ENCODE results near the gene CUX1. TPM values are rescaled to one million over a fixed set of nuclear protein-coding genes. Genes with fewer than 3 reads are reported as not detected.

The CUX1 gene
- total and polyA plus RNA-seq, 2 of the 13 experiments (the other 11 are each of a cell fraction or from before 2014, with no cell fraction given): 13.7 to 14.9 TPM

DNA sequence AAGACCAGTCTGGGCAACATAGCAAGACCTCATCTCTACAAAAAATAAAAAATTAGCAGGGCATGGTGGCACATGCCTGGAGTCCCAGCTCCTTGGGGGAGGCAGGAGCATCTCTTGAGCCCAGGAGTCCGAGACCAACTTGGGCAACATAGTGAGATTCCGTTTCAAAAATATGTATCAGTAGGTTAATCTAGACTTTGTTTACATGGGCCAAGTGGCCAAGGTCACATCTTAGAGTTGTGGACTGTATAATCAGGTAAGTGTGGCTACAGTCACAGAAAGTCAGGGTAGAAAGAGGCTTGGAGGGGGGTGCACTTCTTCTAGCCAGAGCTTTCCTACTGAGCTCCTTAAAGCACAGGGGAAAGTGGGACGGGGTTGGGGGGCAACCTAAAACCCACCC lies 174.4 kb downstream of the CUX1 start:
- ChIA-PET CTCF (ENCODE audit: low intra/inter-chr PET ratio, low total read pairs) (no interaction called here), POLR2A (interaction anchor here (0.6 kb wide), 1 partner anchor 227 kb away, joined by 3 read pairs; no protein-coding TSS in a partner anchor)
- BruUV-seq (replicated peaks): no TSS peak
- no peak overlapping the region for H3K9ac ChIP-seq (ENCODE audit: insufficient read depth, low read depth, low read length)
- 49% methylated on average over 3 of the region's 3 CpGs for WGBS (ENCODE audit: low lambda C conversion rate)
- no peak overlapping the region for H3K27ac ChIP-seq (ENCODE audit: extremely low read length, insufficient read depth, low read length)
- no peaks in the 10 kb centered on the region for H3K27me3 ChIP-seq (ENCODE audit: control insufficient read depth in 1 of 2, insufficient read depth in 2 of 2, low read length in 2 of 2)
- peak overlapping the region; percentile 1; the same call in 1 of the 2 replicates for H3K4me2 ChIP-seq (ENCODE audit: low read depth, low read length)
- H3K79me2 ChIP-seq (ENCODE audit: insufficient read depth, low read length): no peaks in the 10 kb centered on the region
- H3K4me1 ChIP-seq (ENCODE audit: insufficient read depth, low read length): peaks cover 14% of the 10 kb centered on the region
- peak; percentile 46 for ATAC-seq
- no peaks in the 10 kb centered on the region for H3K9me3 ChIP-seq (ENCODE audit: low read length)
- 0 out of 2 replicates have a peak, but pooled peaks cover 3% of the 10 kb centered on the region for H4K20me1 ChIP-seq (ENCODE audit: insufficient read depth, low read length)
- in situ Hi-C loops (cut with HindIII; ENCODE audit: extremely low pct_ligation_motif_present, low pct_unique_long_range_greater_than_20kb) (no loop called here), intact Hi-C loops (cut with micrococcal nuclease; ENCODE audit: unreplicated experiment) (no loop called here)
- FAIRE-seq: no peak
- no peak overlapping the region for H2AFZ ChIP-seq (ENCODE audit: low read length)
- TF ChIP-seq ZNF160 (CRISPR knock-in tag; IDR thresholded peaks at IDR 0.05) (no peak), SALL1 (CRISPR knock-in tag; IDR thresholded peaks at IDR 0.05) (peak; percentile 71), ARID5B (CRISPR knock-in tag; IDR thresholded peaks at IDR 0.05) (peak; percentile 44; the same call in 1 of the 2 replicates), HNF4A (CRISPR knock-in tag; IDR thresholded peaks at IDR 0.05) (peak; percentile 37; the same call in 1 of the 2 replicates), FOXA1 (IDR thresholded peaks at IDR 0.05) (no peak), FOXA1 (CRISPR knock-in tag; IDR thresholded peaks at IDR 0.05) (peak; percentile 21; the same call in 1 of the 2 replicates), FOXA3 (CRISPR knock-in tag; IDR thresholded peaks at IDR 0.05) (peak; percentile 57), GATAD2A (CRISPR knock-in tag; IDR thresholded peaks at IDR 0.05) (peak; percentile 48; the same call in 1 of the 2 replicates), ZNF652 (CRISPR knock-in tag; IDR thresholded peaks at IDR 0.05; ENCODE audit: borderline replicate concordance, low read depth) (no peak), ZNF343 (CRISPR knock-in tag; IDR thresholded peaks at IDR 0.05) (no peak), ZNF121 (CRISPR knock-in tag; IDR thresholded peaks at IDR 0.05) (peak; percentile 76)
- TF ChIP-seq, protein P1, sequence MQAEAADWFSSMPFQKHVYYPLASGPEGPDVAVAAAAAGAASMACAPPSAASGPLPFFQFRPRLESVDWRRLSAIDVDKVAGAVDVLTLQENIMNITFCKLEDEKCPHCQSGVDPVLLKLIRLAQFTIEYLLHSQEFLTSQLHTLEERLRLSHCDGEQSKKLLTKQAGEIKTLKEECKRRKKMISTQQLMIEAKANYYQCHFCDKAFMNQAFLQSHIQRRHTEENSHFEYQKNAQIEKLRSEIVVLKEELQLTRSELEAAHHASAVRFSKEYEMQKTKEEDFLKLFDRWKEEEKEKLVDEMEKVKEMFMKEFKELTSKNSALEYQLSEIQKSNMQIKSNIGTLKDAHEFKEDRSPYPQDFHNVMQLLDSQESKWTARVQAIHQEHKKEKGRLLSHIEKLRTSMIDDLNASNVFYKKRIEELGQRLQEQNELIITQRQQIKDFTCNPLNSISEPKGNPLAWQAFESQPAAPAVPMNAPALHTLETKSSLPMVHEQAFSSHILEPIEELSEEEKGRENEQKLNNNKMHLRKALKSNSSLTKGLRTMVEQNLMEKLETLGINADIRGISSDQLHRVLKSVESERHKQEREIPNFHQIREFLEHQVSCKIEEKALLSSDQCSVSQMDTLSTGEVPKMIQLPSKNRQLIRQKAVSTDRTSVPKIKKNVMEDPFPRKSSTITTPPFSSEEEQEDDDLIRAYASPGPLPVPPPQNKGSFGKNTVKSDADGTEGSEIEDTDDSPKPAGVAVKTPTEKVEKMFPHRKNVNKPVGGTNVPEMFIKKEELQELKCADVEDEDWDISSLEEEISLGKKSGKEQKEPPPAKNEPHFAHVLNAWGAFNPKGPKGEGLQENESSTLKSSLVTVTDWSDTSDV (CRISPR knock-in tag; IDR thresholded peaks at IDR 0.05): no peak
- DNase-seq (ENCODE audit: low spot score): peak; percentile 17
- H3K36me3 ChIP-seq (replicated peaks in 1 of 2; ENCODE audit: control insufficient read depth in 1 of 2, insufficient read depth in 2 of 2, low read length in 2 of 2): peaks cover 3 to 13% of the 10 kb centered on the region in 2 experiments; a peak in 4 of 5 replicates
- H3K4me3 ChIP-seq (replicated peaks in 1 of 3; ENCODE audit: insufficient read depth in 1 of 3, low read depth in 2 of 3, low read length in 3 of 3): no peak overlapping the region
